Adrenal gland (tissue), 12 donors: Measurements from ENCODE around the gene NHSL1. TPM values are rescaled to one million over a fixed set of nuclear protein-coding genes. Genes with fewer than 3 reads are reported as not detected.

Source experiments
- DNase-seq, 7 donors: peaks; one replicate each; pipeline ENCODE4 v3.0.0-alpha.2; 2019 to 2020
- H3K27ac ChIP-seq, 5 donors: fragments of 200-600 bp; sonication (generic) in 4 of 5; 1 replicate in 3 of 5; 2 replicates in 2 of 5; pipeline versions ENCODE4 v1.5.1 to v1.8.0; 2016 to 2020; ENCODE audit warnings: mild to moderate bottlenecking in 1 of 5
- H3K27me3 ChIP-seq: fragments of 200-600 bp; 2 replicates; pipeline ENCODE4 v1.8.0; 2021
- H3K36me3 ChIP-seq, 2 donors: fragments of 200-600 bp; replicated peaks in 1 of 2; 1 replicate in 1 of 2; 2 replicates in 1 of 2; pipeline versions ENCODE4 v1.5.1 to v1.8.0; 2018 to 2022
- H3K4me1 ChIP-seq, 2 donors: fragments of 200-600 bp; replicated peaks in 1 of 2; 1 replicate in 1 of 2; 2 replicates in 1 of 2; pipeline versions ENCODE4 v1.5.1 to v1.8.0; 2018 to 2021
- H3K4me3 ChIP-seq, 4 donors: fragments of 200-600 bp; sonication (generic) in 3 of 4; one replicate each; pipeline ENCODE4 v1.5.1; 2016 to 2018
- H3K9me3 ChIP-seq, 3 donors: fragments of 200-600 bp; sonication (generic) in 1 of 3; replicated peaks in 1 of 3; 1 replicate in 2 of 3; 2 replicates in 1 of 3; pipeline versions ENCODE4 v1.5.1 to v1.8.0; 2016 to 2021
- CTCF ChIP-seq, 6 experiments: fragments of 450-650 bp in 4 of 6; fragments of 200-600 bp in 2 of 6; sonication (generic) in 1 of 6; IDR thresholded peaks; 1 replicate in 5 of 6; 2 replicates in 1 of 6; pipeline versions ENCODE4 v1.5.1 to v1.8.0; 2016 to 2021; ENCODE audit warnings: antibody characterized with exemption in 6 of 6, mild to moderate bottlenecking in 2 of 6, moderate library complexity in 1 of 6
- POLR2A ChIP-seq, 2 donors: fragments of 450-650 bp; IDR thresholded peaks; one replicate each; pipeline ENCODE4 v1.6.1; 2017; ENCODE audit warnings: antibody characterized with exemption in 2 of 2, mild to moderate bottlenecking in 2 of 2, moderate library complexity in 1 of 2
- WGBS, 4 donors: extraction: QIAGEN DNeasy Blood & Tissue Kit in 2 of 4; methylation state at CpG; one replicate each; pipeline versions ENCODE4 v1.1.5 to v1.1.7; 2013 to 2017; 5-methylcytosine and 5-hydroxymethylcytosine counted together
- intact Hi-C, 2 donors: fragments of 100-400 bp; cut with DNase I; formaldehyde crosslinking; loops; one replicate each; pipeline versions ENCODE4 v1.14.1 to v1.15.0; 2022 to 2023
- polyA plus RNA-seq, 3 donors: library from polyadenylated mRNA; stranded (reverse); fragments of 200-250 nt in 2 of 3; fragments of 350-450 nt in 1 of 3; fragmentation: Illumina TruSeq in 1 of 3; extraction: RNeasy Lipid Tissue Mini Kit (QIAGEN cat#74804) in 1 of 3; gene quantifications; one replicate each; pipeline ENCODE4 v1.2.3, GENCODE V29; 2013 to 2014
- total RNA-seq, 9 donors: library from RNA; depleted of rRNA in 4 of 9; stranded (reverse); fragments of >200 nt in 4 of 9; fragments of 120-200 nt in 1 of 9; fragmentation: NEBNext Ultra II Directional in 1 of 9; extraction: Animal tissue kit (Norgen Biotek cat#: 25700) in 1 of 9; gene quantifications; one replicate each; pipeline versions ENCODE4 v1.1.0 to v1.2.4, GENCODE V29; 2013 to 2023
- donor health status: healthy with polysubstance abuse.
- donor health status: Bipolar disorder and iron deficiency.
- donor health status: DM: yes; HTN: yes; CAD: no.
- donor health status: DM: no; HTN: no; CAD: no.
- donor health status: DM: no; HTN: no; CAD: no.
- donor health status: DM: yes; HTN: yes; CAD: no.

Gene NHSL1
- total and polyA plus RNA-seq, 12 donors: 1.2 to 12.7 (median 5.3) TPM

GRCh38 chr6:138383776-138384175 lies 115.5 kb downstream of the NHSL1 start:
- intact Hi-C loops: no loop called here
- no peak for TF ChIP-seq POLR2A (IDR thresholded peaks at IDR 0.05)
- no peaks in the 10 kb centered on the region for H3K9me3 ChIP-seq
- no peaks in the 10 kb centered on the region for H3K27me3 ChIP-seq
- H3K4me3 ChIP-seq: no peak overlapping the region
- no peaks in the 10 kb centered on the region for H3K36me3 ChIP-seq
- 71 to 93% (median 79%) methylated on average over 3 of the region's 3 CpGs for WGBS, 4 donors
- DNase-seq: no peak
- H3K27ac ChIP-seq: no peak overlapping the region
- no peaks in the 10 kb centered on the region for H3K4me1 ChIP-seq

GRCh38 chr6:138382498-138383265 lies 116.6 kb downstream of the NHSL1 start:
- Histone ChIP-seq H3K9me3 (no peaks in the 10 kb centered on the region), H3K27ac (no peak overlapping the region), H3K27me3 (no peaks in the 10 kb centered on the region), H3K36me3 (no peaks in the 10 kb centered on the region), H3K4me3 (no peak overlapping the region), H3K4me1 (no peaks in the 10 kb centered on the region)
- no peak for DNase-seq
- 77 to 87% (median 84%) methylated on average over 8 of the region's 8 CpGs for WGBS, 4 donors
- TF ChIP-seq POLR2A (IDR thresholded peaks at IDR 0.05) (no peak), CTCF (IDR thresholded peaks at IDR 0.05) (no peak)
- intact Hi-C loops: no loop called here

- Histone ChIP-seq H3K9me3 (no peaks in the 10 kb centered on the region), H3K4me1 (no peaks in the 10 kb centered on the region), H3K27me3 (no peaks in the 10 kb centered on the region), H3K4me3 (no peak overlapping the region), H3K36me3 (no peaks in the 10 kb centered on the region), H3K27ac (no peak overlapping the region)
- no peak for TF ChIP-seq CTCF (IDR thresholded peaks at IDR 0.05)
- TF ChIP-seq POLR2A (IDR thresholded peaks at IDR 0.05): no peak
- no peak for DNase-seq
- intact Hi-C loops: no loop called here
- 69 to 90% (median 78%) methylated on average over 4 of the region's 4 CpGs for WGBS, 4 donors
Measured at GRCh38 chr6:138378463-138378862, 120.8 kb downstream of the NHSL1 start.

- Histone ChIP-seq H3K36me3 (no peaks in the 10 kb centered on the region), H3K27me3 (no peaks in the 10 kb centered on the region), H3K9me3 (no peaks in the 10 kb centered on the region), H3K4me1 (no peaks in the 10 kb centered on the region), H3K4me3 (no peak within 1 kb of the TSS), H3K27ac (no peak within 1 kb of the TSS)
- intact Hi-C loops: no loop called here
- DNase-seq: no peak
- 78 to 88% (median 85%) methylated on average over 3 to 6 of the region's 6 CpGs for WGBS, 4 donors
- TF ChIP-seq CTCF (IDR thresholded peaks at IDR 0.05) (no peak), POLR2A (IDR thresholded peaks at IDR 0.05) (no peak)
Measured at GRCh38 chr6:138377844-138378243, 121.5 kb downstream of the NHSL1 start, which contains the start of gene SMIM28. TSS of gene SMIM28 (plus strand) at chr6:138377905. CDS start at chr6:138378073, 168 bp downstream.

- DNase-seq: no peak
- Histone ChIP-seq H3K27ac (no peak overlapping the region), H3K36me3 (no peaks in the 10 kb centered on the region), H3K27me3 (no peaks in the 10 kb centered on the region), H3K4me3 (no peak overlapping the region), H3K9me3 (no peaks in the 10 kb centered on the region), H3K4me1 (no peaks in the 10 kb centered on the region)
- intact Hi-C loops: no loop called here
- TF ChIP-seq CTCF (IDR thresholded peaks at IDR 0.05): no peak
- no peak for TF ChIP-seq POLR2A (IDR thresholded peaks at IDR 0.05)
Measured at GRCh38 chr6:138377042-138377441, 122.3 kb downstream of the NHSL1 start.
